Loucy (cell line): Measurements from ENCODE around the gene PTGR3.

Source experiments
- CTCF ChIP-seq: fragments of 200-600 bp; sonication (generic); conservative IDR thresholded peaks from 2 replicates; pipeline ENCODE4 v1.5.1; 2014; ENCODE audit warnings: mild to moderate bottlenecking, antibody characterized with exemption, low read length
- EZH2phosphoT487 ChIP-seq: fragments of 200-600 bp; IDR thresholded peaks from 2 replicates; pipeline ENCODE4 v1.6.1; 2018; ENCODE audit warnings: antibody characterized with exemption, mild to moderate bottlenecking, moderate library complexity, borderline replicate concordance

- TF ChIP-seq CTCF (no peak), EZH2phosphoT487 (no peak)
Measured at GRCh38 chr18:75228967-75229366, 20.0 kb upstream of the PTGR3 start.
